A549 (cell line): ENCODE data around the gene TTC12. TPM values are rescaled to one million over a fixed set of nuclear protein-coding genes. Genes with fewer than 3 reads are reported as not detected.

ENCODE experiments used
- ATAC-seq, 2 experiments: fragments of 200-7000 bp in 1 of 2; fragments of >200 bp in 1 of 2; cut with Nextera tagmentation in 1 of 2; cut with Tn5 transposase in 1 of 2; 3 replicates each; pipeline versions ENCODE4 v1.8.0 to v1.9.1; 2018 to 2020; ENCODE audit warnings: mild to moderate bottlenecking in 1 of 2, moderate library complexity in 1 of 2
- CTCF ChIA-PET: fragments of 300-600 bp; sonication (Branson Sonifier 250); formaldehyde crosslinking; extraction: SDS; loops from one replicate; lab custom pipeline; 2021; ENCODE audit warnings: antibody characterized with exemption, inconsistent platforms; lab: Yijun Ruan, JAX
- POLR2A ChIA-PET: fragments of 350-600 bp; formaldehyde crosslinking; extraction: SDS; loops from one replicate; lab custom pipeline; 2021; ENCODE audit warnings: antibody characterized with exemption, inconsistent platforms; lab: Yijun Ruan, JAX
- DNase-seq, 2 experiments: peaks; one replicate each; pipeline versions ENCODE4 v3.0.0 to v3.0.0-alpha.2; 2011 to 2016; ENCODE audit warnings: low read depth in 1 of 2, low spot score in 1 of 2
- FAIRE-seq: peaks from 2 replicates; lab custom pipeline; 2011; peaks lifted over from hg19 to GRCh38; lab: Jason Lieb, UNC
- H3K27ac ChIP-seq, 2 experiments: fragments of >200 bp; sonication (Bioruptor Twin); formaldehyde crosslinking; 3 replicates each; pipeline ENCODE4 v1.5.1; 2016 to 2017
- H3K4me1 ChIP-seq: fragments of >200 bp; sonication (Bioruptor Twin); formaldehyde crosslinking; 3 replicates; pipeline ENCODE4 v1.6.1; 2016
- H3K4me2 ChIP-seq: fragments of >200 bp; sonication (Bioruptor Twin); formaldehyde crosslinking; 3 replicates; pipeline ENCODE4 v1.6.1; 2016
- H3K4me3 ChIP-seq: fragments of >200 bp; sonication (Bioruptor Twin); formaldehyde crosslinking; 3 replicates; pipeline ENCODE4 v1.5.1; 2016
- H3K9me3 ChIP-seq: fragments of >200 bp; sonication (Bioruptor Twin); formaldehyde crosslinking; 3 replicates; pipeline ENCODE4 v1.6.1; 2016
- CBX2 ChIP-seq: fragments of 200-600 bp; sonication (generic); IDR thresholded peaks from 2 replicates; pipeline ENCODE4 v1.6.1; 2016; ENCODE audit warnings: low read depth, mild to moderate bottlenecking, borderline replicate concordance
- CBX8 ChIP-seq: fragments of 200-600 bp; sonication (generic); IDR thresholded peaks from 2 replicates; pipeline ENCODE4 v1.6.1; 2016
- CEBPB ChIP-seq, 2 experiments: fragments of >200 bp in 1 of 2; sonication (Bioruptor Twin) in 1 of 2; formaldehyde crosslinking in 1 of 2; IDR thresholded peaks; 2 replicates each; pipeline ENCODE4 v1.6.1; 2012 to 2016
- CHD4 ChIP-seq: fragments of 200-600 bp; sonication (generic); IDR thresholded peaks from 2 replicates; pipeline ENCODE4 v1.6.1; 2016; ENCODE audit warnings: antibody characterized with exemption, mild to moderate bottlenecking, borderline replicate concordance
- E2F6 ChIP-seq: IDR thresholded peaks from 2 replicates; pipeline ENCODE4 v1.6.1; 2012; ENCODE audit warnings: low read depth, borderline replicate concordance
- EHF ChIP-seq: fragments of 250-450 bp; sonication (Bioruptor Pico); IDR thresholded peaks from 2 replicates; pipeline ENCODE4 v1.5.0; 2020; ENCODE audit warnings: mild to moderate bottlenecking
- ELK1 ChIP-seq: fragments of 150-350 bp; IDR thresholded peaks from 2 replicates; pipeline ENCODE4 v1.6.1; 2014; ENCODE audit warnings: low read depth, mild to moderate bottlenecking, low read length
- ESRRA ChIP-seq: fragments of 150-350 bp; IDR thresholded peaks from 2 replicates; pipeline ENCODE4 v1.6.1; 2014; ENCODE audit warnings: mild to moderate bottlenecking, low read length, borderline replicate concordance
- FOSB ChIP-seq: fragments of 250-450 bp; sonication (Bioruptor Pico); IDR thresholded peaks from 2 replicates; pipeline ENCODE4 v1.5.0; 2020; ENCODE audit warnings: mild to moderate bottlenecking, moderate library complexity
- FOSL2 ChIP-seq, 2 experiments: fragments of 450-650 bp in 1 of 2; fragments of >200 bp in 1 of 2; sonication (Bioruptor Twin) in 1 of 2; formaldehyde crosslinking; IDR thresholded peaks; 2 replicates each; pipeline versions ENCODE4 v1.5.0 to v1.6.1; 2016 to 2020; ENCODE audit warnings: mild to moderate bottlenecking in 1 of 2, moderate library complexity in 1 of 2
- FOXS1 ChIP-seq: fragments of 250-450 bp; sonication (Bioruptor Pico); IDR thresholded peaks from 2 replicates; pipeline ENCODE4 v1.5.0; 2020; ENCODE audit warnings: mild to moderate bottlenecking, moderate library complexity
- HDAC2 ChIP-seq: fragments of 200-600 bp; sonication (generic); IDR thresholded peaks from 2 replicates; pipeline ENCODE4 v1.6.1; 2016
- HES2 ChIP-seq: fragments of >200 bp; sonication (Bioruptor Twin); formaldehyde crosslinking; IDR thresholded peaks from 2 replicates; pipeline ENCODE4 v1.6.1; 2016
- HOXA7 ChIP-seq: fragments of 250-450 bp; sonication (Bioruptor Pico); IDR thresholded peaks from 2 replicates; pipeline ENCODE4 v1.5.0; 2020; ENCODE audit warnings: mild to moderate bottlenecking, moderate library complexity
- JUNB ChIP-seq: fragments of >200 bp; sonication (Bioruptor Twin); formaldehyde crosslinking; IDR thresholded peaks from 2 replicates; pipeline ENCODE4 v1.6.1; 2016
- KDM5A ChIP-seq: fragments of 200-600 bp; sonication (generic); IDR thresholded peaks from 2 replicates; pipeline ENCODE4 v1.6.1; 2016; ENCODE audit warnings: antibody characterized with exemption, mild to moderate bottlenecking
- MYC ChIP-seq: IDR thresholded peaks from 2 replicates; pipeline ENCODE4 v1.6.1; 2012; ENCODE audit warnings: mild to moderate bottlenecking, inconsistent platforms, low read length, improper control_type of control experiment, borderline replicate concordance
- NPAS2 ChIP-seq: fragments of 250-450 bp; sonication (Bioruptor Pico); IDR thresholded peaks from 2 replicates; pipeline ENCODE4 v1.8.0; 2022; ENCODE audit warnings: mild to moderate bottlenecking, moderate library complexity, borderline replicate concordance
- NR3C1 ChIP-seq: fragments of >200 bp; sonication (Bioruptor Twin); formaldehyde crosslinking; IDR thresholded peaks from 3 replicates; pipeline ENCODE4 v1.6.1; 2017
- PHF8 ChIP-seq: fragments of 200-600 bp; sonication (generic); IDR thresholded peaks from 2 replicates; pipeline ENCODE4 v1.6.1; 2016; ENCODE audit warnings: low read depth, mild to moderate bottlenecking, antibody characterized with exemption, moderate library complexity, borderline replicate concordance
- POLR2AphosphoS2 ChIP-seq: conservative IDR thresholded peaks from 2 replicates; pipeline ENCODE4 v1.6.1; 2012; ENCODE audit warnings: low read length, improper control_type of control experiment, inconsistent platforms
- RFX5 ChIP-seq: fragments of 450-650 bp; IDR thresholded peaks from 2 replicates; pipeline ENCODE4 v1.7.1; 2014; ENCODE audit warnings: antibody characterized with exemption, mild to moderate bottlenecking, moderate library complexity
- SREBF2 ChIP-seq: fragments of 450-650 bp; IDR thresholded peaks from 2 replicates; pipeline ENCODE4 v1.6.1; 2014; ENCODE audit warnings: mild to moderate bottlenecking, moderate library complexity
- TP53 ChIP-seq: fragments of 250-450 bp; sonication (Bioruptor Pico); IDR thresholded peaks from 2 replicates; pipeline ENCODE4 v1.5.0; 2021; ENCODE audit warnings: mild to moderate bottlenecking, moderate library complexity
- ZNF302 ChIP-seq: fragments of 250-450 bp; sonication (Bioruptor Pico); IDR thresholded peaks from 2 replicates; pipeline ENCODE4 v1.9.0; 2021; ENCODE audit warnings: inconsistent platforms, mild to moderate bottlenecking, moderate library complexity
- WGBS: methylation state at CpG from one replicate; pipeline ENCODE4 v1.1.6; 2017; ENCODE audit errors: missing lambda C conversion rate; 5-methylcytosine and 5-hydroxymethylcytosine counted together
- polyA plus RNA-seq, 4 experiments: library from polyadenylated mRNA; depleted of rRNA in 3 of 4; stranded (reverse); fragments of >200 nt; fragmentation: RNase III in 1 of 4; extraction: RNeasy Plus Mini Kit Qiagen cat#74134 plus additional on column Dnase treatment in 1 of 4; gene quantifications; 2 replicates in 3 of 4; 3 replicates in 1 of 4; pipeline ENCODE4 v1.2.3, GENCODE V29; 2011 to 2017
- TF ChIP-seq, protein P1 (sequence below): fragments of >200 bp; sonication (Bioruptor Twin); formaldehyde crosslinking; IDR thresholded peaks from 3 replicates; pipeline ENCODE4 v1.6.1; 2016
- TF ChIP-seq, protein P2 (sequence below): fragments of >200 bp; sonication (Bioruptor Twin); formaldehyde crosslinking; IDR thresholded peaks from 3 replicates; pipeline ENCODE4 v1.5.1; 2016

The TTC12 gene
- polyA plus RNA-seq, 2 of the 4 experiments (the other 2 are of a cell fraction): 5.9 to 13.5 TPM

GRCh38 chr11:113351068-113351450, 36.7 kb downstream of the TTC12 start:
- WGBS: 72% methylated on average over 3 of the region's 3 CpGs
- TF ChIP-seq RFX5 (no peak), PHF8 (no peak), HES2 (no peak), NPAS2 (no peak)
- Histone ChIP-seq H3K4me3 (no peak overlapping the region), H3K4me2 (no peak overlapping the region), H3K9me3 (no peaks in the 10 kb centered on the region), H3K27ac (no peak overlapping the region), H3K4me1 (no peaks in the 10 kb centered on the region)
- POLR2A ChIA-PET: no interaction called here
- ATAC-seq: no peak
- CTCF ChIA-PET: interaction anchor here (1.7 kb wide), 1 partner anchor 379 kb away, joined by 4 read pairs; no protein-coding TSS in a partner anchor
- DNase-seq: no peak
- no peak for FAIRE-seq

GRCh38 chr11:113351480-113351879, 37.1 kb downstream of the TTC12 start:
- WGBS: 90% methylated on average over 4 of the region's 4 CpGs
- Histone ChIP-seq H3K4me2 (no peak overlapping the region), H3K4me3 (no peak overlapping the region), H3K27ac (no peak overlapping the region), H3K4me1 (no peaks in the 10 kb centered on the region), H3K9me3 (no peaks in the 10 kb centered on the region)
- CTCF ChIA-PET: interaction anchor here (1.7 kb wide), 1 partner anchor 379 kb away, joined by 4 read pairs; no protein-coding TSS in a partner anchor
- TF ChIP-seq JUNB (no peak), CBX2 (no peak), TP53 (CRISPR knock-in tag) (no peak), MYC (no peak), KDM5A (no peak), HOXA7 (CRISPR knock-in tag) (no peak), CHD4 (no peak), FOXS1 (CRISPR knock-in tag) (no peak), EHF (CRISPR knock-in tag) (no peak), PHF8 (no peak), HDAC2 (no peak), FOSB (CRISPR knock-in tag) (no peak)
- FAIRE-seq (no peak), ATAC-seq (no peak), DNase-seq (no peak)
- POLR2A ChIA-PET: no interaction called here

GRCh38 chr11:113356203-113356602, 41.8 kb downstream of the TTC12 start:
- Histone ChIP-seq H3K27ac (no peak overlapping the region), H3K4me2 (no peak overlapping the region), H3K9me3 (no peaks in the 10 kb centered on the region), H3K4me3 (no peak overlapping the region), H3K4me1 (no peaks in the 10 kb centered on the region)
- ChIA-PET POLR2A (no interaction called here), CTCF (no interaction called here)
- no peak for TF ChIP-seq FOSL2 (IDR thresholded peaks at IDR 0.05)
- TF ChIP-seq FOSL2 (CRISPR knock-in tag; IDR thresholded peaks at IDR 0.05): no peak
- TF ChIP-seq, protein P1, sequence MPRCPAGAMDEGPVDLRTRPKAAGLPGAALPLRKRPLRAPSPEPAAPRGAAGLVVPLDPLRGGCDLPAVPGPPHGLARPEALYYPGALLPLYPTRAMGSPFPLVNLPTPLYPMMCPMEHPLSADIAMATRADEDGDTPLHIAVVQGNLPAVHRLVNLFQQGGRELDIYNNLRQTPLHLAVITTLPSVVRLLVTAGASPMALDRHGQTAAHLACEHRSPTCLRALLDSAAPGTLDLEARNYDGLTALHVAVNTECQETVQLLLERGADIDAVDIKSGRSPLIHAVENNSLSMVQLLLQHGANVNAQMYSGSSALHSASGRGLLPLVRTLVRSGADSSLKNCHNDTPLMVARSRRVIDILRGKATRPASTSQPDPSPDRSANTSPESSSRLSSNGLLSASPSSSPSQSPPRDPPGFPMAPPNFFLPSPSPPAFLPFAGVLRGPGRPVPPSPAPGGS: no peak
- no peak for TF ChIP-seq POLR2AphosphoS2
- TF ChIP-seq ESRRA: no peak
- TF ChIP-seq ZNF302 (CRISPR knock-in tag): no peak
- ATAC-seq: no peak
- no peak for FAIRE-seq
- WGBS: 69% methylated on average over 3 of the region's 3 CpGs
- DNase-seq: no peak

GRCh38 chr11:113363406-113363805, 49.0 kb downstream of the TTC12 start:
- no peaks in the 10 kb centered on the region for H3K4me1 ChIP-seq
- H3K9me3 ChIP-seq: no peaks in the 10 kb centered on the region
- ChIA-PET CTCF (no interaction called here), POLR2A (no interaction called here)
- WGBS: 64% methylated on average over 5 of the region's 5 CpGs
- no peak overlapping the region for H3K27ac ChIP-seq
- no peak for FAIRE-seq
- no peak overlapping the region for H3K4me3 ChIP-seq
- DNase-seq: no peak
- H3K4me2 ChIP-seq: no peak overlapping the region
- no peak for ATAC-seq
- TF ChIP-seq HOXA7 (CRISPR knock-in tag): no peak
- no peak for TF ChIP-seq CBX2
- TF ChIP-seq, protein P1: no peak
- no peak for TF ChIP-seq ELK1
- no peak for TF ChIP-seq SREBF2
- no peak for TF ChIP-seq NR3C1
- TF ChIP-seq, protein P2, sequence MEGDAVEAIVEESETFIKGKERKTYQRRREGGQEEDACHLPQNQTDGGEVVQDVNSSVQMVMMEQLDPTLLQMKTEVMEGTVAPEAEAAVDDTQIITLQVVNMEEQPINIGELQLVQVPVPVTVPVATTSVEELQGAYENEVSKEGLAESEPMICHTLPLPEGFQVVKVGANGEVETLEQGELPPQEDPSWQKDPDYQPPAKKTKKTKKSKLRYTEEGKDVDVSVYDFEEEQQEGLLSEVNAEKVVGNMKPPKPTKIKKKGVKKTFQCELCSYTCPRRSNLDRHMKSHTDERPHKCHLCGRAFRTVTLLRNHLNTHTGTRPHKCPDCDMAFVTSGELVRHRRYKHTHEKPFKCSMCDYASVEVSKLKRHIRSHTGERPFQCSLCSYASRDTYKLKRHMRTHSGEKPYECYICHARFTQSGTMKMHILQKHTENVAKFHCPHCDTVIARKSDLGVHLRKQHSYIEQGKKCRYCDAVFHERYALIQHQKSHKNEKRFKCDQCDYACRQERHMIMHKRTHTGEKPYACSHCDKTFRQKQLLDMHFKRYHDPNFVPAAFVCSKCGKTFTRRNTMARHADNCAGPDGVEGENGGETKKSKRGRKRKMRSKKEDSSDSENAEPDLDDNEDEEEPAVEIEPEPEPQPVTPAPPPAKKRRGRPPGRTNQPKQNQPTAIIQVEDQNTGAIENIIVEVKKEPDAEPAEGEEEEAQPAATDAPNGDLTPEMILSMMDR: no peak
- no peak for TF ChIP-seq CEBPB (IDR thresholded peaks at IDR 0.05)
- TF ChIP-seq CBX8: no peak
- no peak for TF ChIP-seq EHF (CRISPR knock-in tag)
- no peak for TF ChIP-seq E2F6
